ENCODE measurements around the gene CFAP74. TPM values are rescaled to one million over a fixed set of nuclear protein-coding genes. Genes with fewer than 3 reads are reported as not detected.
"Not testable (repeated sequence)": the region's sequence is repeated elsewhere in the genome, so short reads cannot be mapped to it uniquely, and the experiment has no call there.

Gene CFAP74
- total RNA-seq, 1 donor from 2014 or later, result not detected

DNA sequence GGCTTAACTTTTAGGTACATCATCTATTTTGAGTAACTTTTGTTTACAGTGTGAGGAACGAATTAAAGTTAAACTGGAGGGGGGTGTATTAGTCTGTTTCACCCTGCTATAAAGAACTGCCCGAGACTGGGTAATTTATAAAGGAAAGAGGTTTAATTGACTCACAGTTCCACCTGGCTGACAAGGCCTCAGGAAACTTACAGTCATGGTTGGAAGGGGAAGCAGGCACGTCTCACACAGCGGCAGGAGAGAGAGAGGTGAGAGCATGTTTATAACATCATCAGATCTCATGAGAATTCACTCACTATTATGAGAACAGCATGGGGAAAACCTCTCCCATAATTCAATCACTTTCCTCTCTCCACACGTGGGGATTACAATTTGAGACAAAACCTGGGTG lies 52.6 kb downstream of the CFAP74 start:
- DNase-seq (ENCODE audit: low read depth in 2 of 2), result no peak

GRCh38 chr1:1948783-1949182 lies 54.8 kb downstream of the CFAP74 start:
- DNase-seq (ENCODE audit: low read depth in 2 of 2), result no peak

- no peak for DNase-seq (ENCODE audit: low read depth in 2 of 2)
Measured at GRCh38 chr1:1947493-1947892, 56.1 kb downstream of the CFAP74 start.

DNA sequence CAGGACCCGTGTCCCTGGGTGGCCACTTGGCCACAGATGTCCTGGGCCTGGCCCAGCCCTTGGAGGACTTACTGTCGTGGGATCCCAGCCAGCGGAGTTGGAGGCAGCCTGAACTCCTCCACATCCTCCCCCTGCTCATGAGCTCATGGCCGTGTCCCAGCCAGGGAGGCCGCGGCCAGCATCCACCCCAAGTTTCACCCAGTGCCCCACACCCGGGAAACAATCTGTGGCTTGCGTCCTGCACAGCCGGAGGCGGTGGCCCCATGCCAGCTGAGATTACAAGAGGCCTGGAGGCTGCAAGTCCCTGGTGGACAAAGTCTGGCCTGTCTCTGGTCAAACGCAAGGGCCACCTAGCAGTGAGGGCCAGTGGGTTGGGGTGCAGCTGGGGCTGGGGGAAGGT lies 57.0 kb downstream of the CFAP74 start:
- DNase-seq (ENCODE audit: low read depth in 2 of 2), result no peak

DNA sequence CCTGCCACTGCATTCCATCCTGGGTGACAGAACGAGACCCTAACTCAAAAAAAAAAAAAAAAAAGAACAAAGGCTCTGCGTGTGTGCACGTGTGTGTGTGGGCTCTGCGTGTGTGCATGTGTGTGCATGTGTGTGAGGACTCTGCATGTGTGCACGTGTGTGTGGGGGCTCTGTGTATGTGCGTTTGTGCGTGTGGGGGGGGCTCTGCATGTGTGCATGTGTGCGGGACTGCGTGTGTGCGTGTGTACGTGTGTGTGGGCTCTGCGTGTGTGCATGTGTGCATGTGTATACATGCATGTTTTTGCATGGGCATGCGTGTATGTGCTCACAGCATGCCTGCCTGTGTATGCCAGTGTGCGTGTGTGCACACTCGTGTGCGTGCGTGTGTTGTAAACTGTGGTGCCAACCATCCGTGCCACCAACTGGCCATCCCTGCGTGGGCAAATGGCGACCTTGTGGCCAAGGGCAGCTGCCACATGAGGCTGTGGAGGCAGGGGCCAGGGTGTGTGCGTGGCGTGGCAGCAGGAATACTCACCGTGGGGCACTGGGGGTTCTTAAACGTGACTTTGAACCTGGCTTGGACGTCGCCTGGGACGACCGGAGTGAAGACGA lies 57.7 kb downstream of the CFAP74 start:
- DNase-seq (ENCODE audit: low read depth in 2 of 2), result no peak

DNA sequence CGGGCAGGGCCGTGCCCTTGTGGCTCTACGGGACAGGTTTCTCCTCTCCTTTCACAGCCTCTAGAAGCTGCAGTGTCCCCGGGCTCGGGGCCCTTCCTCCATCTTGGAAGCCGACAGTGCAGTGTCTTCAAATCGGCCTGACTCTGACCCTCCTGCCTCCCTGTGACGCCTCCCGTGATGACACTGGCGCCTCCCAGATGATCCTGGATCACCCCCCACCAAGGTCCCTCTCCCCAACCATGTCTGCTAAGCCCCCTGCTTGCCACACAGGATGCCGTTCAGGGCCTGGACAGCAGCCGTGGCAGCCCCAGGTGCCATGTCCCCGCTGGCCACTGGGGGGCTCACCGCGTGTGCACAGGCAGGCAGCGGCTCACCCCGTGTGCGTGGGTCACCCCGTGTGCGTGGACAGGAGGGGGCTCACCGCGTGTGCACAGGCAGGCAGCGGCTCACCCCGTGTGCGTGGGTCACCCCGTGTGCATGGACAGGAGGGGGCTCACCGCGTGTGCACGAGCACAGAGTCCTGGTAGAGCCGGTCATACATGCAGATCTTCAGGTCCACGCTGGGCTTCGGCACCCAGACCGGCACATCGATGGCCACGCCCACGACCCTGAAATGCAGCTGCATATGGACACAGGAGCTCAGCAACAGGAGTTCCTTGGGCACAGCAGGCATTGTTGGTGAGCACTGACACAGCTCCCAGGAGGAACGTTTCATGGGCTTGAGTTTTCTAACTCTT lies 59.6 kb downstream of the CFAP74 start:
- peak; percentile 43 to 56 for DNase-seq (ENCODE audit: low read depth in 2 of 2)

DNA sequence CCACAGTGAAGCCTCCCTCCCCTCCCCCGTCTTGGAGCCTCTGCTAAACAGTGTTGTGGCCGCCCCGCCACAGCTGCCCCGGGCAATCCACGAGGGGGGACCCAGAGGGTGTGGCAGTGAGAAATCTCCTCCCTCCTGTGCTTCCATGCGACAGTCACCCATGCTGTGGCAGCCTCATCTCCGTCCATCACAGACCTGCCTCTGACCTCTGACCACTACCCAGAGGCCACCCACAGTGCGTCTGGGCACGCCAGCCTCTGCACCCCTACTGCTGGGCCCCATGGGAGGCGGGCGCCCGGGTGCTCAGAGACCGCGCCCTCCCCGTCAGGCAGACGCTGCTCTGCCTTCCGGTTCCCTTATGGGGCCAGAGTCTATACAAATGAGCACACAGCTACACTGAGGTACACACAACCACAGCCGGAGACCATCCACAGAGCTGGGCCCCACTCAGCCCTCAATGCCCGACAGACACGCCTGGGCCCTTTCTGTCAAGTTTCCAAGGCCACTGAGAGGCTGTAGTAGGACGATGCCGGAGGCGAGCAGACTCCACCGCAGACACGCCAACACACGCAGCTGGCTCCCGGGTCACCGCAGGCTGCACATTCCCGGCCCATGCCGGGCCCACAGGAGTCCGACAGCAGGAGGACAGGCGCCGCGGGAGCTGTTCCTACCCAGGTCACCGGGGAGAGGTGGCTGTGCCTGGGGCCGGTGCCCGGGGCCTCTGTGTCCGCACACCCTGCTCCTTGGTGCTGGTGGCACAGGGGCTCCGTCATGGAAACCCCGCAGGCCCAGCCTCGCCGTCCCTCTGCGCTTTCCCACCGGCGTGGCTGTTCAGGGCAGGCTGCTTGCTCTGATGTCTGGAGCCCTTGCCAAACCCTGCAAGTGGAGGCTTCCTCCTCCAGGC lies 60.6 kb downstream of the CFAP74 start:
- no peak for DNase-seq (ENCODE audit: low read depth in 2 of 2)

DNA sequence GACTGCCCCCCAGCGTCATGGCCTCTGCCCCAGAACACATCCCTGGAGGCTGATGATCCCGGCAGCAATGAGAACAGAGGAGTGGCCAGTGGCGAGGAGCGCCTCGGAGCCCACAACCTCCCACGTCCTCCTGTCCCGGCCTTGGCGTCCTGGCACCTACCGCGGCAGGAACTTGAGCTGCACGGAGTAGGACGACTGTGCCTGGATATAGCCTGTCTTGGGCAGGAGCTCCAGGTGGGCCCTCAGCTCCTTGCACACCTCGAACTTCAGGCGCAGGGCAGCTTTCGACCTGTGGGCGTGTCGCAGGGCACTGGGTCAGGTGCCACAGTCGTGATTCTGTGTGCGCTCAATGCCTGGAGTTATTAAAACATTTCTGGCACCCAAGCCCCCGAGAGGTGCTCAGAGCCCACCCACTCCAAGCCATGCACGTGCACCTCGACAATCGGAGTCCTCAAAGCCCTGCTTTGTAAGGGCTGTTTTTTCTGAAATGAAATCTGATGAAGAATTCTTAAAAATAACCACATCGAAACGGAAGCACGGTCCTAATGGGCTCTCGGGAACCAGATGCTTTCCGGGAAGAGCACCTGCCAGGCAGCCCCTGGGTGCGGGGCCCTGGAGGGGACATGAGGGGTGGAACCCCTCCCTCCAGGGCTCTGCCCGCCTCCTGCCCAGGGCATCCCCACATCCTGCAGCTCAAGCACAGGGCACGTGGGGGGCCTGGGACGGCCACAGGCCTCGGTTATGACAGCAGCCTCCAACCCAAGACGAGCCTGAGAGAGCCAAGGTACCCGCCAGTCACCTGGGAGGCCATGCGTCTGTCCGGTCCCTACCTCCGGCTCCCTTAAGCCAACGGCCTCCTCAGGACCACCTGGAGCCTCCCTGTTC lies 61.5 kb downstream of the CFAP74 start:
- DNase-seq (ENCODE audit: low read depth in 2 of 2), result no peak

DNA sequence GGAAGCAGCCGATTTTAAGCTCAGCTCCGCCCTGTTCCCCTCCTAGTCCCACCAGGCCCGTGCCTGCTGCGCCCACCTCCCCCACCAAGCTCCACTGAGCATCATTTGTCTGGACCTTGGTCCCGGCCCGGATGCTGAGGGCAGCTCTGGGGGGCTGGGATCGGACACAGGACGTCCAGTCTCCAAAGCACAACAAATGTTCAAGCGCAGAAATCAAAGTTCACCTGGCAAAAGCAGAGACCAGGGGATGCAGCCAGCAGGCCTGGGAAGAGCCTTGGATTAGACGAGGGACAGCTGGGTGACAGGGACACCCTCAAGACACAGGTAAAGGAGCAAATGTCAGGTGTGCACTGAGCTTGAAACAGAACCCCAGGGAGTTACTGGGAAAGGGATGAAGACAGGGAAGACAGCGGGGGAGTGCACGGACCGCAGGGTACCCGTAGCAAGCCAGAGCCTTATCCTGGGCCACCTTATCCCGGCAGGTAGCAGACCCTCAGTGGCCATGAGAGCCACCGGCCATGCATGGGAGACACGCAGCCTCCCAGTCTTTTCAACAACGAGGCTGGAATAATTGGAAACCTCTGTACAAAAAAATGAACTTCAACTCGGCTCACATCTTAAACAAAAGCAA lies 62.3 kb downstream of the CFAP74 start:
- no peak for DNase-seq (ENCODE audit: low read depth in 2 of 2)

DNA sequence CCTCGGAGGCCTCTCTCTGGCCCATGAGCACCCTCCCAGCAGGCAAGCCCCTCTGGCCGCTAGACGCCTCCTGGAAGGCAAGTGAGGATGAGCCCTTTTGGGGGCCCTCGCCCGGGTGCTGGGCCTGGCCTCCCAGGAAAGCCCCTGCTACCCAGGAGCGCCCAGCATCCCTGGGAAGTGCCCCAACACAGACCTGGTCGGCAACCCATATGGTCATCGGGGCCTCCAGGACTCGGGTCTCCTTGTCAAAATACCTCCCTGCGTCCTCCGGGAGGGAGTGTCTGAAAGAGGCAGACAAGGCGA lies 63.5 kb downstream of the CFAP74 start:
- DNase-seq (ENCODE audit: low read depth in 2 of 2), result no peak

DNA sequence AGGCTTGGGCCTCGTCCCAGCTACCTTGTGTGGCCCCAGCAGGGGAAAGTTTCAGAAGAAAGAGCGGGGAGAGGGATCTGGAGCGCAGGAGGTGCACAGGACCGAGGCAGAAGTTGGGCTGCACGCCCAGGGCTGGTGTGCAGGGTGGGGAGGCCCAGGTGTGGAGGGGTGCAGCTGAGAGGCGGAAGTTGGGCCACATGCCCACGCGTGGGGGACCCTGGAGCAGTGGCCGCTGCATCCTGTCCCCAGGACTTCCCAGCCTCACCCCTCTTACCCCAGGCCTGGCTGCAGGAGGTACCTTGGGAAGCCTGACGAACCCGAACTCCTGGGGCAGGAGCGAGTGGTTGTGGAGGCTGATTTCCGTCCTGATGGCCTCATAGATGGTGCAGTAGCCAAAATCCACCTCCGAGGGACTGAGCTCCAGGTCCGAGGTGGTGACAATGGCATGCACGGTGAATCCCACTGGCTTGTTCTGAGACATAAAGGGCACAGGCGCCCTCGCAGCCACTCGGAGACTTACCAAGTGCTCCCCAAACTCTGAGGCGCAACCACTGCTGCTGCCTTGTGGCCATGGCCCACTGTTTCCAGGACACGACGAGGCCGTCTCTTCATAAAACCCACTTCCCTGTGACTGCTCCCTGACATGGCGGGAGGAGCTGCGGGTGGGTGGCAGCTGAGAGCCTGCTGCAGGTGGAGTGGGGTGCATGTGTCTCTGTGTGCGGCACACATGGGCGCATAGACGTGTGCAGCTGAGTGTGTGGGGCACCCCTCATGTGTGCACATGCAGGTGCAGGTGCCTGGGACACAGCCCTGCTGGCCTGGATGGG lies 64.1 kb downstream of the CFAP74 start:
- no peak for DNase-seq (ENCODE audit: low read depth in 2 of 2)

DNA sequence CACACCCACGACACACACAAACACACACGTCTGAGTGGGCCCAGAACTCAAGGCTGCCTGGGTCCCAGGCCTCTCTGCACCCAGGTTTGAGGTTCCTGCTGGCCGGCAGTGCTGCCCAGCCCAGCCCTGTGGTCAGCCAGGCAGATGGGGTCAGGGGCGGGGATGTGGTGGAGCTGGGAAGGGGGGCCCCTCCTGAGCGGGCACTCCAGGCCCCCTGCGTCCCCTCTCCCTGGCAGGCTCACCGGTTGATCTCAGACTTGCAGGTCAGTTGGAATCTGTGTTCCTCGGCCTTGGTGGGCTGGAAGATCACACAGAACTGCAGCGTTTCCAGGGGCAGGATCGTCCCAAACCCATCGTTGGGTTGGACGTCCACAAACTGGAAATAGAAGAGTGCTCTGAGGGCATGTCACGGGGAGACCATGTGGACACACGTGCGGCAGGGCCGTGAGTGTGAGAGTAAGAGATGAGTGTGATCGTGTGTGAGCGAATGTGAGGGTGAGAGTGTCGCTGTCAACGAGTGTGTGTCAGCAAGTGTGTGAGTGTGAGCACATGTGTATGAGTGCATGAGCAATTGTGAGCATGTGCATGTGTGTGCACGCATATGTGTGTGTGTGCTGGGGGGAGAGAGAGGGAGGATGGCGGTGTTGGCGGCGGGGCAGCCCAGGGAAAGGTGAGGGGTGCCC lies 64.8 kb downstream of the CFAP74 start:
- no peak for DNase-seq (ENCODE audit: low read depth in 2 of 2)

DNA sequence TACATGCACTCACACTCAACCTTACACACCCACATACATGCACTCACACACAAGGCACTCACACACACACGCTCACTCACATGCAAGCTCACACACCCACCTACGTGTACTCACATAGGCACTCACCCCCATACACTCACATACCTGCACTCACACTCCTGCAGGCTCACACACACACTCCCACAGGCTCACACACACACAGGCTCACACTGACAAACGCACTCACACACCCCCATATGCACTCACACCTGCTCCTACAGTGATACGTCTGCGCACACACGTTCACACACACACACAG lies 65.4 kb downstream of the CFAP74 start:
- no peak for DNase-seq (ENCODE audit: low read depth in 2 of 2)

DNA sequence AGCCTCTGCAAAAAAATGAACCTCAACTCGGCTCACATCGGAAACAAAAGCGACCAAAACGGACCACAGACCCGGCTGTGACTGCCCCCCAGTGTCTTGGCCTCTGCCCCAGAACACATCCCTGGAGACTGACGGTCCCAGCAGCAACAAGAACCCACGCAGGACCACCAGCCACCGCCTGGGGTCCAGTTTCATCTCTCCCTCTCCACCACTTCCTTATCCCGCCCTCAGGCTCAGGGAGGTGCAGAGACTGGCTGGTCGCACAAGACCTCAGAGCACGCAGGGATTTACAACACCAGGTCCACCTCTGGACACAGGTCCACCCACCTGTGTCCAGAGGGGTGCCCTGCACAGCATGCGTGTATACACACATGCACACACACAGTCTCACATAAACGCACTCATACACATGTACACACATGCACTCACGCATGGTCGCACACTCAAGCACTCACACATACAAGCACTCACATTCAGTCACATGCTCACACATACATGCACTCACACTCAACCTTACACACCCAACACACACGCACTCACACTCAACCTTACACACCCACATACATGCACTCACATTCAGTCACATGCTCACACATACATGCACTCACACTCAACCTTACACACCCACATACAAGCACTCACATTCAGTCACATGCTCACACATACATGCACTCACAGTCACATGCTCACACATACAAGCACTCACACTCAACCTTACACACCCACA lies 65.9 kb downstream of the CFAP74 start:
- no peak for DNase-seq (ENCODE audit: low read depth in 2 of 2)

GRCh38 chr1:1937061-1937460 lies 66.5 kb downstream of the CFAP74 start:
- DNase-seq (ENCODE audit: low read depth in 2 of 2), result no peak

GRCh38 chr1:1934848-1935247 lies 68.7 kb downstream of the CFAP74 start:
- not testable (repeated sequence) for DNase-seq (ENCODE audit: low read depth in 2 of 2)

DNA sequence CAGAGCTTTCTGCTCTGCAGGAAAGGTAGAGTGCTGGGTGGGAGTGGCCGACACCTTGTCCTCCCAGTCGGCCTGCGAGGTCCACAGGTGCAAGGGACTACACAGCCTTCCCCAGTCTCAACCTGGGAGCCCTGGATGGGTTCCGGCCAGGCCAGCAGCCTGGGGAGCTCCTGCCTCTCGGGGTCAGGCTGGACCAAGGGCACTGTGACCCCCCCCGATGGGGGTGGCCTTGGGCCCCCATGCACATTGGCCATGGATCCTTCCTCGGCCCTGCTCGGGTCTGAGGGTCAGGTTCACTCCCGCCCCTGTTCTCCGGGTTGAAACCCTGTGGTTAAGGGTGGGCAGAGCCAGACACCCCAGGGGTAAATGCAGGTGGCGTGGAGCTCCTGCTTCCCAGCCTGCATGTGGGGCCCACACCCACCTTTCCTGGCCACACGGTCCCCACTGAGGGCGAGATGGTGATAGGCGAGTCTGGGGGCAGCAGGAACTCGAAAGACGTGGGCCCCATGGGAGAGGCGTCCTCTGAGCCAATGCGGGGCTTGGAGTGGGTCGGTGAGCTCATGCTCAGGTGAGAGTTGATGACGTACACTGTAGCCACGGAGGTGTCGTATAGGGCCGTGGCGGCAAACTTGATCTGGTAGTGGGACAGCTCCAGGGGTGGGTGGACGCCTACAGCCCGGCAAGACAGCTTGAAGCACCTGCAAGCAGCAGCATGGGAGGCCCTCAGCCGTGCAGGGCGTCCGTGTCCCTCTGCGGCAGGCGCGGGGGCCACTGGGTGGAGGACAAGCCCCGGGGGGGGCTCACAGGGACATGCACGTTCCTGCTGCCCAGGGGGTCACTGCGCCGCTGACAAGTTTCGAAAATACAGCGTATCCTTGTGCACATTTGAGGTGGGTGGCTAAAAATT lies 73.7 kb downstream of the CFAP74 start:
- DNase-seq (ENCODE audit: low read depth in 2 of 2), result no peak

GRCh38 chr1:1929102-1929638 lies 74.4 kb downstream of the CFAP74 start:
- DNase-seq (ENCODE audit: low read depth in 2 of 2), result no peak
